Measurements from ENCODE around the gene MUC4.

The MUC4 gene

GRCh38 chr3:195768831-195769303, 42.9 kb downstream of the MUC4 start:
- no peak for DNase-seq (ENCODE audit: low read depth, low spot score)
- no peak overlapping the region for H3K4me3 ChIP-seq (ENCODE audit: low read depth, low read length)
- POLR2A ChIA-PET = no interaction called here
- no peak for TF ChIP-seq CTCF (IDR thresholded peaks at IDR 0.05; ENCODE audit: insufficient read depth, low read length, missing control alignments)
- CTCF ChIA-PET = no interaction called here

DNA sequence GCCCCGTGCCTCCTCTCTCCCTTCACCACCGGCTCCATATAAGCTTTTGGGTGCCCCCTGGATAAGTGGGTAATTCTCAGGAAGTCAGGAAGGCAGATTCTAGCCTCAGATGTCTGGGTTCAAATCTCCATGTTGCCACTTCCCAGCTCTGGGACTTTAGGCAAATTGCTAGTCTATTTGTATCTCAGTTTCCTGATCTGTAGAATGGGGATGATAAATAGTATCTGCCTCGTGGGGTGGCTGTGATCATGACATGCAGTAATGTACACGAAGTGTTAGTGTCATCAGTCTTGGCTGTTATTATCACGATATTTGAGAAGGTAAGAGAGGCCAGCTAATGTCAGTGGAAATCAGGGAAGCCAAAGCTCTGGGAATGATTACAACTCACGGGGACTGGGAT, 43.3 kb downstream of the MUC4 start:
- ChIA-PET POLR2A (no interaction called here), CTCF (no interaction called here)
- TF ChIP-seq CTCF (IDR thresholded peaks at IDR 0.05; ENCODE audit: insufficient read depth, low read length, missing control alignments) = no peak
- DNase-seq (ENCODE audit: low read depth, low spot score) = no peak
- H3K4me3 ChIP-seq (ENCODE audit: low read depth, low read length) = no peak overlapping the region

GRCh38 chr3:195767792-195768191, 43.9 kb downstream of the MUC4 start:
- POLR2A ChIA-PET = no interaction called here
- DNase-seq (ENCODE audit: low read depth, low spot score) = no peak
- H3K4me3 ChIP-seq (ENCODE audit: low read depth, low read length) = no peak overlapping the region
- CTCF ChIA-PET = no interaction called here
- no peak for TF ChIP-seq CTCF (IDR thresholded peaks at IDR 0.05; ENCODE audit: insufficient read depth, low read length, missing control alignments)

DNA sequence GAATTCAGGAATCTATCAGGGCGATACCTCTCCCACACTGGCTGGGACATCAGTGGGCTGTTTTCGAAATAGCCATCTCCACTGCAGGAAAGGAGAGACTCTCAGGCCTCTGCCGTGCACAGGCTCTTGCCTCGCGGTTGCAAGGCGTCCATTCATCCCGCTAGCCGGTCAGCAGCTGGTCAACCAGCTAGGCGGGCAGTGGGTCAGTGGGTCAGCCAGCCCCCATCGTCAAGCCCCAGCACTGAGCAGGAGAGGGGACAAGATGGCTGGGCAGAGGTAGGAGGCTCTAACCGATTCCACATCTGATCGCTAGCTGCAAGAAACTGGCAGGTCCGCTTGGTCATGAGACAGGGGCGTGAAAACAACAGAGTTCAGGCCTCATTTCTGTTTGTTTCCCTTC, 45.1 kb downstream of the MUC4 start:
- no peak for TF ChIP-seq CTCF (IDR thresholded peaks at IDR 0.05; ENCODE audit: insufficient read depth, low read length, missing control alignments)
- CTCF ChIA-PET = no interaction called here

DNA sequence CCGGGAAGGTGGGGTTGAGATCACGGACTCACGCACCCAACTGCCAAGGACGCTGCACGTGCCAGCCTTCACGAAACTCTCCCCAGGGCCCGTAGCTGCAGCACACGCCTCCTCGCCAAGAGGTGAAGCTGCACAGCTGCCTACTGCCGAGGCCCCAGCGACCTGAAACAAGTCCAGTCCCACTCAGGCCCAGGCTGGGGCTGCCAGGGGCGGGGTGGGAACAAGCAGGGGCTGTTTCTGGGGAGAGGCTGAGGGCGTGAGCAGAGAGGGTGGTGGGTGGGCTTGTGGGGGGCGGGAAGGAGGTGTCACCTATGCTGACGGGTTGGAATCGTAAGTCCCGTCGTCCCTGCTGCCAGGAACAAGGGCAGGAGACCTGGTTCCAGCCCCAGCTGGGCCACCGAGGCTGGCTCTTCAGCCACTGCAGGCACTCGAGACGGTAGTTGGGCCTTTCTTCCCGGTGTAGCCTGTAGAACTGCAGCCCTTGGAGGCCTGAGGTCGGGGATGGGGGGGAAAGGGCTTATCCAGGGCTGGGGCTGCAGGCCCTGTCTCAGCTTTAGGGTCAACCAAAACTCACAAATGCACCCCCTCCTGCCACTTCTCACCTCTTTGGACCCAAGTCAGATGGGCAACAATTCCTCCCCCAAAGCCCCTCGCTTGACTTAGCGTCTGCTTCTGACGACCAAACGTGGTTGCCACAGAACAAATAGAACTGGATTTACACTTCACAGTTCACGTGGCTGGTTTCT, 46.6 kb downstream of the MUC4 start:
- TF ChIP-seq CTCF (IDR thresholded peaks at IDR 0.05; ENCODE audit: insufficient read depth, low read length, missing control alignments) = no peak

More for the DNA sequence above, 45.1 kb downstream of the MUC4 start:
- H3K4me3 ChIP-seq (ENCODE audit: low read depth, low read length) = no peak overlapping the region
- no peak for DNase-seq (ENCODE audit: low read depth, low spot score)
- POLR2A ChIA-PET = no interaction called here

DNA sequence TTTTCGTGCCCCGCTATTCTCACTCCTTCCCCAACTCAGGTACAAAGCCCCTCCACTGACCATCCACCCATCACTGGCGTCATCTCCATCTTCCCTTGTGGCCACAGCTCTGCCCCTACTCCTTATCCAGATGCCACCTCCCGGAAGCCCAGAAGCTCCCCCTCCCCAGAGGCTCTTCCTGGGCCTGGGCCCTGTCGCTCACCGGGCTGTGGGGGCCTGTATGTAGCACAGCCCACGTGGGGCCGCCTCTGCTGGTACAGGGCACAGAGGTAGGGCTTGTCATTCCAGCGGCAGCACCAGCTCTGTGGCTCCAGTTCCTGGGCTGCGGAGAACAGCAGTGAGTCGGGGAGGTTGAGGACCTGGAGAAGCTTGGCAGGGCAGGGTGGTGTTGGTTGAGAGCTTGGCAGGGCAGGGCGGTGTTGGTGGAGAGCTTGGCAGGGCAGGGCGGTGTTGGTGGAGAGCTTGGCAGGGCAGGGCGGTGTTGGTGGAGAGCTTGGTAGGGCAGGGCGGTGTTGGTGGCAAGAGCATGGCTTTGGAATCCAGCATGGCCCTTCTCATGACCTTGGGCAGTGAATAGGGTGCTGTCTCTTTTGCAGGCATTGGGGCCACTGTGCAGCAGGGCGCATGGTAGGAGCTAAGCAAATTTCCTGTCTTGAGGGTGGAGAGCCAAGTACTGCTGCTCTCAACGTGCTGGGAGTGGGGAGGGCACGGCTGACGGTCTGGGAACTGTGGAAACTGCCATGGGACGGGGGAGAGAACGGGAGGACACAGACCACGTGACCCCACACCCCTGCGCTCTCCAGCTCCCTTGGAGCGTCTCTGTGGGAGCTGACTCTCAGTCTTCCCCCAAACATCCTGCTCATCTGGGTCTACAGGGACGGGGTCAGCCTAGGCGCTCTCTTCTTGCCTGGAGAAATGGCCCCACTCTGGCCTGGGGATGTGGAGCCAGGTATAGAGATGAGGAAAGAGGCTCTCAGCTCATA, 47.6 kb downstream of the MUC4 start:
- POLR2A ChIA-PET = no interaction called here
- CTCF ChIA-PET = no interaction called here
- no peak for DNase-seq (ENCODE audit: low read depth, low spot score)

More for the DNA sequence above, 46.6 kb downstream of the MUC4 start:
- ChIA-PET CTCF (no interaction called here), POLR2A (no interaction called here)
- H3K4me3 ChIP-seq (ENCODE audit: low read depth, low read length) = no peak overlapping the region
- no peak for DNase-seq (ENCODE audit: low read depth, low spot score)

More for the DNA sequence above, 47.6 kb downstream of the MUC4 start:
- no peak overlapping the region for H3K4me3 ChIP-seq (ENCODE audit: low read depth, low read length)
- TF ChIP-seq CTCF (IDR thresholded peaks at IDR 0.05; ENCODE audit: insufficient read depth, low read length, missing control alignments) = no peak
